Panc1 (cell line): ENCODE data around the gene ALDH5A1.

ENCODE experiments used
- POLR2AphosphoS5 ChIP-seq: IDR thresholded peaks from 2 replicates; pipeline ENCODE4 v1.6.1; 2012; ENCODE audit warnings: mild to moderate bottlenecking, low read depth, low read length, moderate library complexity
- TCF7L2 ChIP-seq: IDR thresholded peaks from 2 replicates; pipeline ENCODE4 v1.6.1; 2011; ENCODE audit warnings: mild to moderate bottlenecking, low read depth, low read length, inconsistent platforms
- TF ChIP-seq, protein P1 (sequence below): fragments of 450-650 bp; IDR thresholded peaks from 2 replicates; pipeline ENCODE4 v1.5.1; 2017; ENCODE audit warnings: mild to moderate bottlenecking
- TF ChIP-seq, protein P2 (sequence below), 2 experiments: IDR thresholded peaks; 2 replicates each; pipeline ENCODE4 v1.6.1; 2011 to 2012; ENCODE audit warnings: low read depth in 2 of 2, control low read depth in 1 of 2, low read length in 1 of 2, mild to moderate bottlenecking in 1 of 2, moderate library complexity in 1 of 2; ENCODE audit not compliant: insufficient read depth in 1 of 2

DNA sequence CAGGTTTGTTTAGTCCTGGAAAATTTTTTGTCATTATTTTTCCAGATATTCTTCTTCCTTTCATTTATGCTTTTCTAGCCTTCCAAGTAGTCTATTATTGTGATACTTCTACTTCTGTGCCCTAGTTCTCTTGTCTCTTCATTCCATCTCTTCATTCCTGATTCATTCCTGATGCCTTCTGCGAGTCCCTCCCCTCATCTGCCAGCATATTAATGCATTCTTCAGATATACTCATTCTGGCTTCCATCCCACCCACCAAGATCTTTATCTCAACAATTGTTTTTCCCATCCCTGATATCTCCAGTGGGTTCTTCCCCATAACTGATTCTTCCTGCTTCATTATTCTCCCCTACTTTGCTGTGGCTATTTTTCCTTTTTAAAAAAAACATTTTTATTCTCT is 35.2 kb downstream of the ALDH5A1 start:
- TF ChIP-seq, protein P1, sequence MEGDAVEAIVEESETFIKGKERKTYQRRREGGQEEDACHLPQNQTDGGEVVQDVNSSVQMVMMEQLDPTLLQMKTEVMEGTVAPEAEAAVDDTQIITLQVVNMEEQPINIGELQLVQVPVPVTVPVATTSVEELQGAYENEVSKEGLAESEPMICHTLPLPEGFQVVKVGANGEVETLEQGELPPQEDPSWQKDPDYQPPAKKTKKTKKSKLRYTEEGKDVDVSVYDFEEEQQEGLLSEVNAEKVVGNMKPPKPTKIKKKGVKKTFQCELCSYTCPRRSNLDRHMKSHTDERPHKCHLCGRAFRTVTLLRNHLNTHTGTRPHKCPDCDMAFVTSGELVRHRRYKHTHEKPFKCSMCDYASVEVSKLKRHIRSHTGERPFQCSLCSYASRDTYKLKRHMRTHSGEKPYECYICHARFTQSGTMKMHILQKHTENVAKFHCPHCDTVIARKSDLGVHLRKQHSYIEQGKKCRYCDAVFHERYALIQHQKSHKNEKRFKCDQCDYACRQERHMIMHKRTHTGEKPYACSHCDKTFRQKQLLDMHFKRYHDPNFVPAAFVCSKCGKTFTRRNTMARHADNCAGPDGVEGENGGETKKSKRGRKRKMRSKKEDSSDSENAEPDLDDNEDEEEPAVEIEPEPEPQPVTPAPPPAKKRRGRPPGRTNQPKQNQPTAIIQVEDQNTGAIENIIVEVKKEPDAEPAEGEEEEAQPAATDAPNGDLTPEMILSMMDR: no peak
- TF ChIP-seq, protein P2, sequence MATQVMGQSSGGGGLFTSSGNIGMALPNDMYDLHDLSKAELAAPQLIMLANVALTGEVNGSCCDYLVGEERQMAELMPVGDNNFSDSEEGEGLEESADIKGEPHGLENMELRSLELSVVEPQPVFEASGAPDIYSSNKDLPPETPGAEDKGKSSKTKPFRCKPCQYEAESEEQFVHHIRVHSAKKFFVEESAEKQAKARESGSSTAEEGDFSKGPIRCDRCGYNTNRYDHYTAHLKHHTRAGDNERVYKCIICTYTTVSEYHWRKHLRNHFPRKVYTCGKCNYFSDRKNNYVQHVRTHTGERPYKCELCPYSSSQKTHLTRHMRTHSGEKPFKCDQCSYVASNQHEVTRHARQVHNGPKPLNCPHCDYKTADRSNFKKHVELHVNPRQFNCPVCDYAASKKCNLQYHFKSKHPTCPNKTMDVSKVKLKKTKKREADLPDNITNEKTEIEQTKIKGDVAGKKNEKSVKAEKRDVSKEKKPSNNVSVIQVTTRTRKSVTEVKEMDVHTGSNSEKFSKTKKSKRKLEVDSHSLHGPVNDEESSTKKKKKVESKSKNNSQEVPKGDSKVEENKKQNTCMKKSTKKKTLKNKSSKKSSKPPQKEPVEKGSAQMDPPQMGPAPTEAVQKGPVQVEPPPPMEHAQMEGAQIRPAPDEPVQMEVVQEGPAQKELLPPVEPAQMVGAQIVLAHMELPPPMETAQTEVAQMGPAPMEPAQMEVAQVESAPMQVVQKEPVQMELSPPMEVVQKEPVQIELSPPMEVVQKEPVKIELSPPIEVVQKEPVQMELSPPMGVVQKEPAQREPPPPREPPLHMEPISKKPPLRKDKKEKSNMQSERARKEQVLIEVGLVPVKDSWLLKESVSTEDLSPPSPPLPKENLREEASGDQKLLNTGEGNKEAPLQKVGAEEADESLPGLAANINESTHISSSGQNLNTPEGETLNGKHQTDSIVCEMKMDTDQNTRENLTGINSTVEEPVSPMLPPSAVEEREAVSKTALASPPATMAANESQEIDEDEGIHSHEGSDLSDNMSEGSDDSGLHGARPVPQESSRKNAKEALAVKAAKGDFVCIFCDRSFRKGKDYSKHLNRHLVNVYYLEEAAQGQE (IDR thresholded peaks at IDR 0.05; ENCODE audit: insufficient read depth in 1 of 2, low read depth in 2 of 2, low read length in 1 of 2): no peak
- TF ChIP-seq TCF7L2 (no peak), POLR2AphosphoS5 (no peak)
